H9 (cell line): Measurements from ENCODE around the gene CHN1. TPM values are rescaled to one million over a fixed set of nuclear protein-coding genes. Genes with fewer than 3 reads are reported as not detected.

Source experiments
- DNase-seq: peaks from one replicate; pipeline ENCODE4 v3.0.0-alpha.2; 2017
- H2AFZ ChIP-seq: one replicate; pipeline ENCODE4 v1.6.1; 2013; ENCODE audit warnings: mild to moderate bottlenecking, low read length, control low read depth, moderate library complexity
- H2AK5ac ChIP-seq: 2 replicates; pipeline ENCODE4 v1.6.1; 2013; ENCODE audit warnings: low read length, control low read depth, mixed read lengths; ENCODE audit not compliant: insufficient read length
- H2BK120ac ChIP-seq: one replicate; pipeline ENCODE4 v1.6.1; 2013; ENCODE audit warnings: low read depth, mild to moderate bottlenecking, low read length, control low read depth, inconsistent platforms; ENCODE audit not compliant: poor library complexity, severe bottlenecking
- H2BK12ac ChIP-seq: 2 replicates; pipeline ENCODE4 v1.6.1; 2013; ENCODE audit warnings: low read length, control low read depth, mixed read lengths, low read depth; ENCODE audit not compliant: insufficient read length
- H2BK15ac ChIP-seq: 2 replicates; pipeline ENCODE4 v1.6.1; 2013; ENCODE audit warnings: low read depth, low read length, control low read depth
- H2BK20ac ChIP-seq: one replicate; pipeline ENCODE4 v1.6.1; 2013; ENCODE audit warnings: low read depth, mild to moderate bottlenecking, low read length, control low read depth, inconsistent platforms; ENCODE audit not compliant: poor library complexity, severe bottlenecking
- H2BK5ac ChIP-seq: 2 replicates; pipeline ENCODE4 v1.6.1; 2013; ENCODE audit warnings: low read length, control low read depth, mixed read lengths; ENCODE audit not compliant: insufficient read length
- H3K14ac ChIP-seq: 2 replicates; pipeline ENCODE4 v1.6.1; 2013; ENCODE audit warnings: low read length, control low read depth; ENCODE audit not compliant: insufficient read depth
- H3K18ac ChIP-seq: 2 replicates; pipeline ENCODE4 v1.6.1; 2013; ENCODE audit warnings: low read depth, mild to moderate bottlenecking, mixed read lengths, low read length, control low read depth; ENCODE audit not compliant: insufficient read length
- H3K23ac ChIP-seq: 2 replicates; pipeline ENCODE4 v1.6.1; 2013; ENCODE audit warnings: low read length, control low read depth, mixed read lengths, low read depth; ENCODE audit not compliant: insufficient read length
- H3K23me2 ChIP-seq: 2 replicates; pipeline ENCODE4 v1.6.1; 2013; ENCODE audit warnings: low read depth, mild to moderate bottlenecking, mixed read lengths, low read length, control low read depth; ENCODE audit not compliant: insufficient read length, poor library complexity, severe bottlenecking
- H3K27ac ChIP-seq: 2 replicates; pipeline ENCODE4 v1.5.1; 2013; ENCODE audit warnings: low read length, control low read depth, mixed read lengths, low read depth; ENCODE audit not compliant: insufficient read length
- H3K27me3 ChIP-seq: 2 replicates; pipeline ENCODE4 v1.6.1; 2013; ENCODE audit warnings: low read length, control low read depth, inconsistent platforms; ENCODE audit not compliant: insufficient read depth
- H3K4ac ChIP-seq: 2 replicates; pipeline ENCODE4 v1.6.1; 2013; ENCODE audit warnings: low read depth, mild to moderate bottlenecking, control low read depth, inconsistent platforms, low read length, moderate library complexity
- H3K4me1 ChIP-seq: 2 replicates; pipeline ENCODE4 v1.6.1; 2013; ENCODE audit warnings: low read length, control low read depth, inconsistent platforms; ENCODE audit not compliant: insufficient read depth
- H3K4me2 ChIP-seq: 2 replicates; pipeline ENCODE4 v1.6.1; 2013; ENCODE audit warnings: low read length, control low read depth, mixed read lengths; ENCODE audit not compliant: insufficient read length, insufficient read depth
- H3K56ac ChIP-seq: 2 replicates; pipeline ENCODE4 v1.6.1; 2013; ENCODE audit warnings: low read depth, mild to moderate bottlenecking, mixed read lengths, low read length, control low read depth; ENCODE audit not compliant: insufficient read length
- H3K79me1 ChIP-seq: 2 replicates; pipeline ENCODE4 v1.6.1; 2013; ENCODE audit warnings: low read depth, mild to moderate bottlenecking, moderate library complexity, low read length, control low read depth, inconsistent platforms; ENCODE audit not compliant: insufficient read depth, poor library complexity, severe bottlenecking
- H3K79me2 ChIP-seq: 2 replicates; pipeline ENCODE4 v1.6.1; 2013; ENCODE audit warnings: low read length, control low read depth, inconsistent platforms; ENCODE audit not compliant: insufficient read depth
- H3K9ac ChIP-seq: 2 replicates; pipeline ENCODE4 v1.6.1; 2013; ENCODE audit warnings: low read length, control low read depth, mixed read lengths; ENCODE audit not compliant: insufficient read length; ENCODE audit errors: extremely low read depth
- H3K9me3 ChIP-seq: one replicate; pipeline ENCODE4 v1.6.1; 2013; ENCODE audit warnings: low read depth, low read length, inconsistent platforms; ENCODE audit not compliant: control insufficient read depth
- H3T11ph ChIP-seq: one replicate; pipeline ENCODE4 v1.6.1; 2013; ENCODE audit warnings: mild to moderate bottlenecking, low read length, control low read depth, inconsistent platforms
- H4K20me1 ChIP-seq: one replicate; pipeline ENCODE4 v1.6.1; 2013; ENCODE audit not compliant: control insufficient read depth, insufficient read length, insufficient read depth
- H4K5ac ChIP-seq: 2 replicates; pipeline ENCODE4 v1.6.1; 2013; ENCODE audit warnings: low read depth, mild to moderate bottlenecking, mixed read lengths, low read length, control low read depth; ENCODE audit not compliant: insufficient read length
- H4K8ac ChIP-seq: replicated peaks from 2 replicates; pipeline ENCODE4 v1.6.1; 2013; ENCODE audit warnings: low read length, control low read depth, mixed read lengths, low read depth; ENCODE audit not compliant: insufficient read length
- H4K91ac ChIP-seq: 2 replicates; pipeline ENCODE4 v1.6.1; 2013; ENCODE audit warnings: low read depth, mild to moderate bottlenecking, moderate library complexity, mixed read lengths, low read length, control low read depth; ENCODE audit not compliant: insufficient read length
- H3K27ac Mint-ChIP-seq, 3 experiments: 2 replicates in 2 of 3; 3 replicates in 1 of 3; pipeline ENCODE4 v1.8.0; 2020 to 2021; ENCODE audit warnings: mixed read lengths in 3 of 3, mild to moderate bottlenecking in 1 of 3, moderate library complexity in 1 of 3
- H3K27me3 Mint-ChIP-seq: 2 replicates; pipeline ENCODE4 v1.8.0; 2021; ENCODE audit warnings: low read depth, mild to moderate bottlenecking, moderate library complexity, mixed read lengths
- H3K36me3 Mint-ChIP-seq, 3 experiments: 2 replicates in 2 of 3; 3 replicates in 1 of 3; pipeline ENCODE4 v1.8.0; 2020 to 2021; ENCODE audit warnings: low read depth in 3 of 3, mixed read lengths in 3 of 3; ENCODE audit not compliant: insufficient read depth in 1 of 3
- H3K4me1 Mint-ChIP-seq, 2 experiments: 2 replicates each; pipeline ENCODE4 v1.8.0; 2020; ENCODE audit warnings: mixed read lengths in 2 of 2
- H3K4me3 Mint-ChIP-seq, 2 experiments: 2 replicates in 1 of 2; 3 replicates in 1 of 2; pipeline ENCODE4 v1.8.0; 2020 to 2021; ENCODE audit warnings: mild to moderate bottlenecking in 2 of 2, mixed read lengths in 2 of 2, moderate library complexity in 1 of 2
- H3K9me3 Mint-ChIP-seq, 2 experiments: 2 replicates in 1 of 2; 3 replicates in 1 of 2; pipeline ENCODE4 v1.8.0; 2020; ENCODE audit warnings: mild to moderate bottlenecking in 2 of 2, mixed read lengths in 2 of 2, moderate library complexity in 1 of 2
- WGBS: extraction: QIAGEN DNeasy Blood & Tissue Kit; methylation state at CpG from one replicate; pipeline ENCODE4 v1.1.7; 2013; ENCODE audit warnings: missing lambda C conversion rate, low lambda C conversion rate, mixed read lengths; ENCODE audit not compliant: insufficient read length; ENCODE audit errors: extremely low coverage; 5-methylcytosine and 5-hydroxymethylcytosine counted together
- total RNA-seq: library from RNA; stranded (reverse); gene quantifications from 2 replicates; pipeline ENCODE4 v1.2.1, GENCODE V29; 2021
- TF ChIP-seq, protein P1 (sequence below): fragments of 200-600 bp; sonication (generic); conservative IDR thresholded peaks from 3 replicates; pipeline ENCODE4 v1.8.0; 2021; ENCODE audit warnings: antibody characterized with exemption, mild to moderate bottlenecking

Gene CHN1
- total RNA-seq, 1 experiment from 2014 or later: 33.9 TPM

DNA sequence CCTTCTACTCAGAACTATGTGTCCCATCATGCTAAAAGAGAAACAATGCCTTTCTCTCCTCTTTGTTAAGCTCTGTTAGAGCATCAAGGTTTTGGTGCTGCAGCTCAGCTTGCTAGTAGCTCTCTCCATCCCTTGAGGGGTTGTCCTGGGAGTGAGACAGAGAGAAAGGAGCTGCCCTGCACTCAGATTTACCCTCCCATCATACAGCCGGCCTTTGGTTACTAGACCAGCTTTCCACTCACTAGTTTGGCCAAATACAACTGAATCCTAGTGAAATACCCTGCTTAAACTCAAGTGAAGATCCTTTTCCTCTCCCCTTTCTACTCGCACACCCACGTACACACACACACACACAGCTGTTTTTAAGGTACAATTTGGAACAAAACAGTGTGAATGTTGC, 2.3 kb upstream of the CHN1 start:
- Histone ChIP-seq H2AFZ (no peak overlapping the region), H3K23me2 (peaks cover 3% of the 10 kb centered on the region), H3K4ac (no peak overlapping the region), H2AK5ac (no peak overlapping the region), H2BK15ac (no peak overlapping the region), H2BK12ac (no peak overlapping the region), H3K9me3 (no peaks in the 10 kb centered on the region), H3K79me1 (no peaks in the 10 kb centered on the region), H4K8ac (no peak overlapping the region), H3K27me3 (no peaks in the 10 kb centered on the region), H3K23ac (no peak overlapping the region), H3K18ac (no peak overlapping the region), H2BK20ac (no peak overlapping the region), H3K4me1 (no peaks in the 10 kb centered on the region), H4K20me1 (no peaks in the 10 kb centered on the region), H3K27ac (no peak overlapping the region), H3K14ac (no peak overlapping the region), H2BK5ac (no peak overlapping the region), H3K9ac (no peak overlapping the region), H3K79me2 (peaks cover 2% of the 10 kb centered on the region; the same call in 1 of the 2 replicates), H2BK120ac (no peak overlapping the region), H3K4me2 (no peak overlapping the region), H4K91ac (no peak overlapping the region), H3K56ac (no peak overlapping the region), H3T11ph (no peak overlapping the region), H4K5ac (no peak overlapping the region)
- H3K36me3 Mint-ChIP-seq: peaks cover 0 to 1% (median 0%) of the 10 kb centered on the region in 3 experiments; a peak in 1 of 7 replicates
- no CpG with 5 or more reads among the region's 3 CpGs for WGBS
- H3K4me1 Mint-ChIP-seq: peaks cover 34 to 38% of the 10 kb centered on the region in 2 experiments
- H3K4me3 Mint-ChIP-seq: peak overlapping the region in 1 of 2 experiments; percentile 48; a peak in 1 of 5 replicates
- no peaks in the 10 kb centered on the region; a peak in 1 of 5 replicates for H3K9me3 Mint-ChIP-seq
- H3K27me3 Mint-ChIP-seq: no peaks in the 10 kb centered on the region; the same call in none of the 2 replicates
- no peak for DNase-seq
- TF ChIP-seq, protein P1, sequence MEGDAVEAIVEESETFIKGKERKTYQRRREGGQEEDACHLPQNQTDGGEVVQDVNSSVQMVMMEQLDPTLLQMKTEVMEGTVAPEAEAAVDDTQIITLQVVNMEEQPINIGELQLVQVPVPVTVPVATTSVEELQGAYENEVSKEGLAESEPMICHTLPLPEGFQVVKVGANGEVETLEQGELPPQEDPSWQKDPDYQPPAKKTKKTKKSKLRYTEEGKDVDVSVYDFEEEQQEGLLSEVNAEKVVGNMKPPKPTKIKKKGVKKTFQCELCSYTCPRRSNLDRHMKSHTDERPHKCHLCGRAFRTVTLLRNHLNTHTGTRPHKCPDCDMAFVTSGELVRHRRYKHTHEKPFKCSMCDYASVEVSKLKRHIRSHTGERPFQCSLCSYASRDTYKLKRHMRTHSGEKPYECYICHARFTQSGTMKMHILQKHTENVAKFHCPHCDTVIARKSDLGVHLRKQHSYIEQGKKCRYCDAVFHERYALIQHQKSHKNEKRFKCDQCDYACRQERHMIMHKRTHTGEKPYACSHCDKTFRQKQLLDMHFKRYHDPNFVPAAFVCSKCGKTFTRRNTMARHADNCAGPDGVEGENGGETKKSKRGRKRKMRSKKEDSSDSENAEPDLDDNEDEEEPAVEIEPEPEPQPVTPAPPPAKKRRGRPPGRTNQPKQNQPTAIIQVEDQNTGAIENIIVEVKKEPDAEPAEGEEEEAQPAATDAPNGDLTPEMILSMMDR: no peak
- peak overlapping the region in 1 of 3 experiments; percentile 46; a peak in 1 of 7 replicates for H3K27ac Mint-ChIP-seq
